SK-N-SH (cell line): Measurements from ENCODE around the gene BCAR3. TPM values are rescaled to one million over a fixed set of nuclear protein-coding genes. Genes with fewer than 3 reads are reported as not detected.

Source experiments
- CTCF ChIA-PET: fragments of 300-600, 350-600 bp; formaldehyde crosslinking; extraction: SDS; loops from one replicate; lab custom pipeline; 2021; lab: Yijun Ruan, JAX
- POLR2A ChIA-PET: fragments of 350-600 bp; sonication (Branson Sonifier 250); formaldehyde crosslinking; extraction: SDS; loops from one replicate; lab custom pipeline; 2020; ENCODE audit warnings: antibody characterized with exemption, inconsistent platforms; lab: Yijun Ruan, JAX
- DNase-seq: peaks from one replicate; pipeline ENCODE4 v3.0.0; 2012
- H2AFZ ChIP-seq: fragments of 200-600 bp; sonication (generic); 2 replicates; pipeline ENCODE4 v1.8.1; 2016; ENCODE audit warnings: antibody characterized with exemption, mild to moderate bottlenecking, low read depth
- H3F3A ChIP-seq: fragments of 200-600 bp; sonication (generic); replicated peaks from 2 replicates; pipeline ENCODE3; 2016; ENCODE audit warnings: antibody characterized with exemption, mild to moderate bottlenecking; ENCODE audit not compliant: insufficient read depth
- H3K27ac ChIP-seq, 2 experiments: fragments of 200-500 bp in 1 of 2; fragments of 200-600 bp in 1 of 2; sonication (Bioruptor generic) in 1 of 2; sonication (generic), shearing (Covaris generic) in 1 of 2; 2 replicates each; pipeline versions ENCODE4 v1.5.1 to v1.6.1; 2014 to 2016; ENCODE audit warnings: low read depth in 2 of 2, inconsistent platforms in 1 of 2, low read length in 1 of 2, mild to moderate bottlenecking in 1 of 2, mixed read lengths in 1 of 2
- H3K27me3 ChIP-seq: fragments of 200-600 bp; sonication (generic), shearing (Covaris generic); 2 replicates; pipeline ENCODE4 v1.6.1; 2016; ENCODE audit warnings: mixed run types; ENCODE audit not compliant: insufficient read depth
- H3K36me3 ChIP-seq, 2 experiments: fragments of 200-500 bp in 1 of 2; fragments of 200-600 bp in 1 of 2; sonication (Bioruptor generic) in 1 of 2; sonication (generic) in 1 of 2; replicated peaks in 1 of 2; 2 replicates each; pipeline versions ENCODE3 to v1.5.1; 2014 to 2016; ENCODE audit warnings: low read length in 1 of 2, mild to moderate bottlenecking in 1 of 2; ENCODE audit not compliant: insufficient read depth in 2 of 2, control insufficient read depth in 1 of 2
- H3K4me1 ChIP-seq, 2 experiments: fragments of 200-500 bp in 1 of 2; fragments of 200-600 bp in 1 of 2; sonication (Bioruptor generic) in 1 of 2; sonication (generic), shearing (Covaris generic) in 1 of 2; 2 replicates each; pipeline versions ENCODE4 v1.5.1 to v1.6.1; 2014 to 2016; ENCODE audit warnings: low read depth in 1 of 2, low read length in 1 of 2, mixed run types in 1 of 2; ENCODE audit not compliant: insufficient read depth in 2 of 2, control insufficient read depth in 1 of 2
- H3K4me2 ChIP-seq: fragments of 200-600 bp; sonication (generic), shearing (Covaris generic); 2 replicates; pipeline ENCODE4 v1.6.1; 2017; ENCODE audit warnings: mixed run types
- H3K4me3 ChIP-seq, 2 experiments: fragments of 200-500 bp in 1 of 2; fragments of 200-600 bp in 1 of 2; sonication (Bioruptor generic) in 1 of 2; sonication (generic), shearing (Covaris generic) in 1 of 2; 2 replicates each; pipeline versions ENCODE4 v1.5.1 to v1.8.1; 2014 to 2016; ENCODE audit warnings: low read depth in 2 of 2, inconsistent platforms in 1 of 2, low read length in 1 of 2, mild to moderate bottlenecking in 1 of 2, mixed read lengths in 1 of 2, moderate library complexity in 1 of 2
- H3K79me2 ChIP-seq: fragments of 200-600 bp; sonication (generic); 2 replicates; pipeline ENCODE4 v1.8.1; 2017; ENCODE audit warnings: mild to moderate bottlenecking; ENCODE audit not compliant: insufficient read depth
- H3K9ac ChIP-seq: fragments of 200-600 bp; sonication (generic); 2 replicates; pipeline ENCODE4 v1.6.1; 2017; ENCODE audit warnings: mixed run types
- H3K9me2 ChIP-seq: fragments of 200-600 bp; sonication (generic); 2 replicates; pipeline ENCODE4 v1.6.1; 2017; ENCODE audit warnings: mixed run types
- H3K9me3 ChIP-seq: fragments of 200-600 bp; sonication (generic); 2 replicates; pipeline ENCODE4 v1.6.1; 2017; ENCODE audit warnings: mixed run types, mild to moderate bottlenecking, moderate library complexity
- H4K20me1 ChIP-seq: fragments of 200-600 bp; sonication (generic); 2 replicates; pipeline ENCODE4 v1.6.1; 2017; ENCODE audit warnings: mild to moderate bottlenecking, mixed run types; ENCODE audit not compliant: insufficient read depth
- CHD2 ChIP-seq: fragments of 150-350 bp; IDR thresholded peaks from 2 replicates; pipeline ENCODE4 v1.6.1; 2018; ENCODE audit warnings: low read length; ENCODE audit not compliant: partially characterized antibody
- EP300 ChIP-seq, 2 experiments: IDR thresholded peaks; 2 replicates each; pipeline versions ENCODE4 v1.4.0 to v1.6.1; 2012; ENCODE audit warnings: borderline replicate concordance in 1 of 2, low read depth in 1 of 2, low read length in 1 of 2
- FOSL2 ChIP-seq: IDR thresholded peaks from 2 replicates; pipeline ENCODE4 v1.4.0; 2012; ENCODE audit warnings: low read depth, mild to moderate bottlenecking, moderate library complexity, borderline replicate concordance
- FOXJ3 ChIP-seq: sonication (generic); formaldehyde crosslinking; IDR thresholded peaks from 2 replicates; pipeline ENCODE4 v1.5.1; 2020; ENCODE audit warnings: mild to moderate bottlenecking, missing genetic modification reagents
- FOXM1 ChIP-seq: IDR thresholded peaks from 2 replicates; pipeline ENCODE4 v1.4.0; 2012; ENCODE audit warnings: low read depth, mild to moderate bottlenecking
- GABPA ChIP-seq: IDR thresholded peaks from 2 replicates; pipeline ENCODE4 v1.4.0; 2012; ENCODE audit warnings: low read depth, mild to moderate bottlenecking
- GATA2 ChIP-seq: sonication (generic); formaldehyde crosslinking; IDR thresholded peaks from 2 replicates; pipeline ENCODE4 v1.5.0; 2020; ENCODE audit warnings: mild to moderate bottlenecking, missing genetic modification reagents
- MXI1 ChIP-seq: IDR thresholded peaks from 2 replicates; pipeline ENCODE4 v1.6.1; 2012; ENCODE audit warnings: mild to moderate bottlenecking, low read depth, low read length, improper control_type of control experiment
- POLR2AphosphoS5 ChIP-seq: IDR thresholded peaks from 2 replicates; pipeline ENCODE4 v1.6.1; 2012; ENCODE audit warnings: low read depth, low read length
- RCOR1 ChIP-seq: fragments of 150-350 bp; IDR thresholded peaks from 2 replicates; pipeline ENCODE4 v1.6.1; 2017; ENCODE audit warnings: antibody characterized with exemption, low read length
- RXRA ChIP-seq: IDR thresholded peaks from 2 replicates; pipeline ENCODE4 v1.4.0; 2012; ENCODE audit warnings: low read depth, mild to moderate bottlenecking, borderline replicate concordance
- SIN3A ChIP-seq: IDR thresholded peaks from 2 replicates; pipeline ENCODE4 v1.6.1; 2012; ENCODE audit warnings: low read depth, mild to moderate bottlenecking, low read length, moderate library complexity, borderline replicate concordance
- SMC3 ChIP-seq: IDR thresholded peaks from 2 replicates; pipeline ENCODE4 v1.6.1; 2012; ENCODE audit warnings: low read depth, low read length, improper control_type of control experiment
- TAF1 ChIP-seq: IDR thresholded peaks from 2 replicates; pipeline ENCODE4 v1.6.1; 2012; ENCODE audit warnings: low read depth, mild to moderate bottlenecking, low read length, moderate library complexity, borderline replicate concordance
- TCF12 ChIP-seq: IDR thresholded peaks from 2 replicates; pipeline ENCODE4 v1.4.0; 2012
- YY1 ChIP-seq: IDR thresholded peaks from 2 replicates; pipeline ENCODE4 v1.4.0; 2012; ENCODE audit warnings: low read depth, mild to moderate bottlenecking
- WGBS: methylation state at CpG from one replicate; pipeline ENCODE4 v1.1.6; 2017; ENCODE audit warnings: low lambda C conversion rate; 5-methylcytosine and 5-hydroxymethylcytosine counted together
- polyA plus RNA-seq, 3 experiments: library from polyadenylated mRNA; depleted of rRNA; stranded (reverse); fragments of >200 nt; gene quantifications; 2 replicates each; pipeline ENCODE4 v1.2.3, GENCODE V29; 2012
- TF ChIP-seq, protein P1 (sequence below): fragments of 150-350 bp; IDR thresholded peaks from 2 replicates; pipeline ENCODE4 v1.6.1; 2017; ENCODE audit warnings: antibody characterized with exemption, low read length, low read depth, borderline replicate concordance
- TF ChIP-seq, protein P2 (sequence below): IDR thresholded peaks from 2 replicates; pipeline ENCODE4 v1.4.0; 2012; ENCODE audit warnings: low read depth
- TF ChIP-seq, protein P3 (sequence below): IDR thresholded peaks from 2 replicates; pipeline ENCODE4 v1.4.0; 2012; ENCODE audit warnings: low read depth, borderline replicate concordance
- TF ChIP-seq, protein P4 (sequence below): IDR thresholded peaks from 2 replicates; pipeline ENCODE4; 2012
- TF ChIP-seq, protein P5 (sequence below): IDR thresholded peaks from 2 replicates; pipeline ENCODE4 v1.4.0; 2012; ENCODE audit warnings: low read depth, borderline replicate concordance

BCAR3 gene
- polyA plus RNA-seq, 1 of the 3 experiments (the other 2 are of a cell fraction), result 58.4 TPM

DNA sequence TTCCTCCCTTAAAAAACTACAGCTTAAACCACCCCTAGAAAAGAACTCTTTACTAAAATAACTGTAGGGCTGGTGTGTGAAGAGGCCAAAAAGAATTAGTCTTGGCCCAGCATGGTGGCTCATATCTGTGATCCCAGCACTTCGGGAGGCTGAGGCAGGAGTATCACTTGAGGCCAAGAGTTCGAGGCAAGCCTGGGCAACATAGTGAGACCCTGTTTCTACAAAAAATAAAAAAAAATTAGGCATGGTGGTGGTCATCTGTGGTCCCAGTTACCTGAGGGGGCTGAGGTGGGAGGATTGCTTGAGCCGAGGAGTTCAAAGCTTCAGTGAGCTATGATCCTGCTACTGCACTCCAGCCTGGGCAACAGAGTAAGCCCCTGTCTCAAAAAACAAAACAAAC, 44.9 kb downstream of the BCAR3 start:
- TF ChIP-seq TCF12 (no peak), RXRA (no peak)
- TF ChIP-seq, all 33 proteins: peak for 0
- Histone ChIP-seq H3K4me1 (peaks cover 3 to 7% of the 10 kb centered on the region in 2 experiments; a peak in 2 of 4 replicates), H3K9me2 (no peaks in the 10 kb centered on the region), H3K4me3 (no peak overlapping the region), H4K20me1 (peaks cover 16% of the 10 kb centered on the region; the same call in 1 of the 2 replicates), H3K27ac (no peak overlapping the region), H3K79me2 (peaks cover 100% of the 10 kb centered on the region), H3K27me3 (no peaks in the 10 kb centered on the region), H3K36me3 (peaks cover 15 to 85% of the 10 kb centered on the region in 2 experiments), H3K9ac (no peak overlapping the region), H2AFZ (no peak overlapping the region), H3K4me2 (no peak overlapping the region), H3F3A (peaks cover 32% of the 10 kb centered on the region), H3K9me3 (no peaks in the 10 kb centered on the region)
- DNase-seq, result no peak
- POLR2A ChIA-PET, result no interaction called here
- 94% methylated on average over 3 of the region's 3 CpGs for WGBS
- CTCF ChIA-PET, result interaction anchor here (1.1 to 28.6 kb wide), 5 partner anchors 11 to 206 kb away, joined by 3 to 591 read pairs (median 4); no protein-coding TSS in a partner anchor

DNA sequence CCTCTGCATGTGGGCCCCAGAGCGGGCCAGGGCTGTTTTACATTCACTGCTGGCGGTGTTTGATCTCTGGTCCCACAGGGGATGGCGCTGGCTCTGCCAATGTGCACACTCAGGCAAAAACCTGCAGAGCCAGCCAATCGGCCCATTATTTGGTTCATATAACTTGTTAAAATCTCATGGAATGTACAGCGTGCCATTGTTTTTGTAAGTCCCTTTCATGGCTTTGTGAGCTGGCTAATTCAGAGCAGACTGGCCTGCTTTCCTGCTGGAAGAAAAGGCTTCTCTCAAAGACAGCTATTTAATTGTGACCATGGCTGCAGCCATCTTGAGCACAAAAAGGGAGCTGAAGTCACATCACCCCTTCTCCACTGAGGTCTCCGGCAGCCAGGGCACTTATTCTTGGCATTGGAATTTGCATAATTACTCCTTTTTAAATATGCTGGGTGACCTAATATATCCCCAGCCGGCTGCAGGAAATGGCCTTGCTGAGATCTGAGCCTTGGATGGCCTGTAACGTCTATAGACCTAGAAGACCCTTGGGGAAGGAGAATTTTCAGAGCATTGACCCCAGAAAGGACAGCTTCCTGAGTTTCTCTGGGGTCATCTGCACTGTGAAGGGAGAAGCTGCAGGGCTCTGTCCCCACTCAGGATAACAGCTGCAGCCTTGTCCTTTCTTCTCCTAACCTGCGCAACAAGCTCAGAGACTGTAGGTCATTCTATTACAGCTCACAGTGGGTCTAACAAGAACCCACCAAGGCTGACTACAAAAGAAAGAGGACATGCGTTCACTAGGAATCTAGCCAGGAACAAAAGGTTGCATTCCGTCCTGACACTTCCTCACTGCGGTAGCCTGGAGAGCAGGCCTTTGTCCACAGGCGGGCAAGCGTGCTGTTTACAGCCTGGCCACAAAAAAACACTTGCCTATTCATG, 45.8 kb downstream of the BCAR3 start:
- Histone ChIP-seq H2AFZ (no peak overlapping the region), H3K4me3 (no peak overlapping the region), H3K4me1 (peaks cover 0 to 7% of the 10 kb centered on the region in 2 experiments; a peak in 1 of 4 replicates), H3K9me2 (no peaks in the 10 kb centered on the region), H3F3A (peaks cover 32% of the 10 kb centered on the region), H3K27me3 (no peaks in the 10 kb centered on the region), H3K36me3 (peaks cover 9 to 78% of the 10 kb centered on the region in 2 experiments), H3K9me3 (no peaks in the 10 kb centered on the region), H3K27ac (peak overlapping the region in 1 of 2 experiments; percentile 11; a peak in 1 of 4 replicates), H3K4me2 (no peak overlapping the region), H4K20me1 (peaks cover 10% of the 10 kb centered on the region; the same call in 1 of the 2 replicates), H3K9ac (no peak overlapping the region), H3K79me2 (peaks cover 100% of the 10 kb centered on the region)
- TF ChIP-seq EP300 (IDR thresholded peaks at IDR 0.05; ENCODE audit: borderline replicate concordance in 1 of 2, low read depth in 1 of 2, low read length in 1 of 2), result no peak
- no peak for TF ChIP-seq TAF1
- no peak for TF ChIP-seq POLR2AphosphoS5
- TF ChIP-seq MXI1, result no peak
- no peak for TF ChIP-seq SMC3
- TF ChIP-seq, protein P1, sequence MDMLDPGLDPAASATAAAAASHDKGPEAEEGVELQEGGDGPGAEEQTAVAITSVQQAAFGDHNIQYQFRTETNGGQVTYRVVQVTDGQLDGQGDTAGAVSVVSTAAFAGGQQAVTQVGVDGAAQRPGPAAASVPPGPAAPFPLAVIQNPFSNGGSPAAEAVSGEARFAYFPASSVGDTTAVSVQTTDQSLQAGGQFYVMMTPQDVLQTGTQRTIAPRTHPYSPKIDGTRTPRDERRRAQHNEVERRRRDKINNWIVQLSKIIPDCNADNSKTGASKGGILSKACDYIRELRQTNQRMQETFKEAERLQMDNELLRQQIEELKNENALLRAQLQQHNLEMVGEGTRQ, result no peak
- TF ChIP-seq, protein P2, sequence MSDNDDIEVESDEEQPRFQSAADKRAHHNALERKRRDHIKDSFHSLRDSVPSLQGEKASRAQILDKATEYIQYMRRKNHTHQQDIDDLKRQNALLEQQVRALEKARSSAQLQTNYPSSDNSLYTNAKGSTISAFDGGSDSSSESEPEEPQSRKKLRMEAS, result no peak
- no peak for TF ChIP-seq SIN3A
- TF ChIP-seq RXRA, result no peak
- TF ChIP-seq CHD2, result no peak
- TF ChIP-seq, protein P3, sequence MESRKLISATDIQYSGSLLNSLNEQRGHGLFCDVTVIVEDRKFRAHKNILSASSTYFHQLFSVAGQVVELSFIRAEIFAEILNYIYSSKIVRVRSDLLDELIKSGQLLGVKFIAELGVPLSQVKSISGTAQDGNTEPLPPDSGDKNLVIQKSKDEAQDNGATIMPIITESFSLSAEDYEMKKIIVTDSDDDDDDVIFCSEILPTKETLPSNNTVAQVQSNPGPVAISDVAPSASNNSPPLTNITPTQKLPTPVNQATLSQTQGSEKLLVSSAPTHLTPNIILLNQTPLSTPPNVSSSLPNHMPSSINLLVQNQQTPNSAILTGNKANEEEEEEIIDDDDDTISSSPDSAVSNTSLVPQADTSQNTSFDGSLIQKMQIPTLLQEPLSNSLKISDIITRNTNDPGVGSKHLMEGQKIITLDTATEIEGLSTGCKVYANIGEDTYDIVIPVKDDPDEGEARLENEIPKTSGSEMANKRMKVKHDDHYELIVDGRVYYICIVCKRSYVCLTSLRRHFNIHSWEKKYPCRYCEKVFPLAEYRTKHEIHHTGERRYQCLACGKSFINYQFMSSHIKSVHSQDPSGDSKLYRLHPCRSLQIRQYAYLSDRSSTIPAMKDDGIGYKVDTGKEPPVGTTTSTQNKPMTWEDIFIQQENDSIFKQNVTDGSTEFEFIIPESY, result no peak
- TF ChIP-seq FOXM1, result no peak
- TF ChIP-seq GATA2, result no peak
- no peak for TF ChIP-seq FOXJ3 (CRISPR knock-in tag)
- TF ChIP-seq, protein P4, sequence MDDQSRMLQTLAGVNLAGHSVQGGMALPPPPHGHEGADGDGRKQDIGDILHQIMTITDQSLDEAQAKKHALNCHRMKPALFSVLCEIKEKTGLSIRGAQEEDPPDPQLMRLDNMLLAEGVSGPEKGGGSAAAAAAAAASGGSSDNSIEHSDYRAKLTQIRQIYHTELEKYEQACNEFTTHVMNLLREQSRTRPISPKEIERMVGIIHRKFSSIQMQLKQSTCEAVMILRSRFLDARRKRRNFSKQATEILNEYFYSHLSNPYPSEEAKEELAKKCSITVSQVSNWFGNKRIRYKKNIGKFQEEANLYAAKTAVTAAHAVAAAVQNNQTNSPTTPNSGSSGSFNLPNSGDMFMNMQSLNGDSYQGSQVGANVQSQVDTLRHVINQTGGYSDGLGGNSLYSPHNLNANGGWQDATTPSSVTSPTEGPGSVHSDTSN, result no peak
- TF ChIP-seq YY1, result no peak
- no peak for TF ChIP-seq RCOR1
- no peak for TF ChIP-seq FOSL2
- TF ChIP-seq, protein P5, sequence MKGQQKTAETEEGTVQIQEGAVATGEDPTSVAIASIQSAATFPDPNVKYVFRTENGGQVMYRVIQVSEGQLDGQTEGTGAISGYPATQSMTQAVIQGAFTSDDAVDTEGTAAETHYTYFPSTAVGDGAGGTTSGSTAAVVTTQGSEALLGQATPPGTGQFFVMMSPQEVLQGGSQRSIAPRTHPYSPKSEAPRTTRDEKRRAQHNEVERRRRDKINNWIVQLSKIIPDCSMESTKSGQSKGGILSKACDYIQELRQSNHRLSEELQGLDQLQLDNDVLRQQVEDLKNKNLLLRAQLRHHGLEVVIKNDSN, result no peak
- TF ChIP-seq GABPA, result no peak
- ChIA-PET CTCF (interaction anchor here (0.7 to 28.6 kb wide), 5 partner anchors 10 to 207 kb away, joined by 3 to 591 read pairs (median 4); no protein-coding TSS in a partner anchor), POLR2A (interaction anchor here (0.6 kb wide), 1 partner anchor 181 kb away, joined by 3 read pairs; no protein-coding TSS in a partner anchor)
- WGBS, result 94% methylated on average over 13 of the region's 14 CpGs
- DNase-seq, result no peak
